HG03457 (cell line): ENCODE data around the gene FANCI.
"Not testable (repeated sequence)": the region's sequence is repeated elsewhere in the genome, so short reads cannot be mapped to it uniquely, and the experiment has no call there.

Experiments used
- ATAC-seq: cut with Tn5 transposase; IDR thresholded peaks from one replicate; pipeline ENCODE4 v1.9.1; 2021; ENCODE audit warnings: moderate number of reproducible peaks; ENCODE audit not compliant: unreplicated experiment

FANCI gene

DNA sequence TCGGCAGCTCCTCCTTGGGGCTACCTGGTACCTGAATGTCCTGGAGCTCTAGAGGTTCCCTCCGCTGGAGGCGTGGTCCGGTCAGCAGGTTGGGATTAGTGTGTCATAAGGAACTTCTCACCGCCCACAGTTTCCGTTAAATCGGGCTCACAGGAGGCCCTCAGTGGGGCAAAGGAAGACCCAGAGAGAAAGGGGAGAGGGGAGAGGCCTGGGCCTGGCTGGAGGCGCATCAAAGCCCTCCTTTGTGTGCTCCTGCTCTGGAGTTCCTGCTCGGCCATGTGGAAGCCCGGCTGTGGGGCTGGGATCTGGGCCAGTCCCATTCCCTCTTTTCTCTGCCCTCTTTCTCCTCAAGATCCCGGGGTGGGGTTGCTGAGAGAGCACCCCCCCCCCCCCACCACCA is 22.2 kb upstream of the FANCI start, which contains the start of gene RLBP1:
RLBP1 (minus strand) TSS at position 37 of the 400 bp plus-strand sequence. CDS start 2,604 bp downstream, outside the sequence.
- no peak for ATAC-seq

DNA sequence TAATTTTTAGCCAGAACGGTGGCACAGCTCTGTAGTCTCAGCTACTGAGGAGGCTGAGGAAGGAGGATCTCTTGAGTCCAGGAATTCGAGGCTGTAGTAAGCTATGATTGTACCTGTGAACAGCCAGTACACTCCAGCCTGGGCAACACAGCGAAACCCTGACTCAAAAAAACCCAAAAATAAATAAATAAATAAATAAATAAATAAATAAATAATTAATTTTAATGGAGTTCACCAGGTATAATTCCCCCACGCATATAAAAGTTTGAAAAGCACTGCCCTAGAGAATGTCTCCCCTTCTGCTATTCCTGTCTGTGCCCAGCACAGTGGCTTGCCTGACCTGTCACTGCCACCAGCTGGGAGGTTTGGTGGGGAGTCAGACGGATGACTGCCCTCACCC is 18.2 kb upstream of the FANCI start:
- ATAC-seq, result no peak

DNA sequence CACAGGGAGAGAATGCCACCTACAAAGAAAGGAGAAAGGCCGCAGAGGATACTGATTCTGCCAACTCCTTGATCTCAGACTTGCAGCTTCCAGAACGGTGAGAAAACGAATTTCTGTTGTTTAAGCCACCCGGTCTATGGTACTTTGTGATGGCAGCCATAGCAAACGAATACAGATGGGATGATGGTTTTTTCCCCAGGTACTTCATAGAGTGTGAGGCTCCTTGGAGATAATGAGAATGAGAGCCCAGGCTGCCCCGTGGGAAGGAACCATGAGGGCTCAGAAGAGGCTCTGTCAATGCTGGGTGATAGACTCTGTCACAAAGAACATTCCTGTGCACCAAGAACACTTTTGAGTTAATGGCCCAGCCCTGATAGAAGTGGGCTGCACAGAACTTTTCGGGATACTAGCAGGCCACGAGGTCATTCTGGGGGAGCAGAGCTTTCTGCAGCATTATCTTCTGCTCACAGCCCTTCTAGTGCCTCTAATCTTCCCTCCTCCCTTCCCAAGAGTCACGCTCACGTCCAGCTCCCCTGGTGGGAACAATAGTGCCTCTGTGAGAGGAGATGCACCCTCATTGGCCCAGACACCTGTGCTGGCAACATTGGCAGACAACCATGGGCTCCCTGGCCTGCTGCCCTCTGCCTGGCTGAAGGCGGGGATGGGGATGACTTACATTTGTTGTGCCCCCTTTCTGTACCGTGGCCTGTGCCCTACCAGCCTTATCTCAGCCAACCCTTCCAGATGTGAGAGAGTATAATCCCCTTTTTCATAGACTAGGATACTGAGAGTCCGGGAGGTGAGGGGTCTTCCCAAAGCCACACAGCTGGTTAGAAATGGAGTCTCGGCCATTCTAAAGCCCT is 17.2 kb upstream of the FANCI start:
- no peak for ATAC-seq

DNA sequence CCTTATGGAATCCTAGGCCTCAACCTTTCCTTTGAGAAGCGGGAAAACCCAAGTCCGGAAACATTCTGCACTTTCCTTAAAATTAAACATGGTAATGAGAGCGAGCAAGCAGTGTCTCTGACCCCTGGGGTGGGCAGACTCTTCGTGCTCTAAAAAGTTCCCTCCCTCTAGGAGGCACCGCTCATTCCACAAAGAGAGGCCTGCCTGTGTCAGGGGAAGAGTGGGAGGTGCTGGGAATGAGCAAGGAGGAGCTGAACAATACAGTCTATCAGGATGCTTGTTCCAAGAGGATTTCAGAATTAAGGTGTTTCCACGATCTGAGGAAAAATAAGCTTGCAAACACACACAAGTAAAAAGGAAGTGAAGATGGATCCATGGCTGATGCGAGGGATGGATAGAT is 16.4 kb upstream of the FANCI start:
- ATAC-seq, result no peak

- no peak for ATAC-seq
Measured at GRCh38 chr15:89230277-89230676, 13.5 kb upstream of the FANCI start.

DNA sequence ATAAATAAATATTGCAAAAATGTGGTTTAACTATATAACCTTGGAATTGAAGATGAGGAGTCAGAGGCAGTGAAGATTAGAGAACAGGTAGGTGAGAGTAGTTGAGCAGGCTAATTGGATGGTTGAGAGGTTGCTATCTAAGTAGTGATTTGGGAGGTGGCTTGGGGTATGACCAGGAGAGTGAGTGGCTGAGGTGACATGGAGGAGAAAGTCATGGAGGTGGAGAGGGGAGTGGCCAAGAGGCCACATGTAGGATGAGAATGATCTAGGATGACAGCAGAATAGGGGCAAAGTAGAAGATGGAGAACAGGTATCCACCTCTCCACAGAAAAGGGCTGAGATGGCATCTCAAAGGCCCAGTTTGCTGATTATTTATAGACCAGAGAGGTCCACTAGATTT is 11.9 kb upstream of the FANCI start:
- no peak for ATAC-seq

- ATAC-seq, result not testable (repeated sequence)
Measured at GRCh38 chr15:89239883-89240810, 3.6 kb upstream of the FANCI start.

GRCh38 chr15:89243046-89243690 is 611 bp upstream of the FANCI start:
- no peak for ATAC-seq

DNA sequence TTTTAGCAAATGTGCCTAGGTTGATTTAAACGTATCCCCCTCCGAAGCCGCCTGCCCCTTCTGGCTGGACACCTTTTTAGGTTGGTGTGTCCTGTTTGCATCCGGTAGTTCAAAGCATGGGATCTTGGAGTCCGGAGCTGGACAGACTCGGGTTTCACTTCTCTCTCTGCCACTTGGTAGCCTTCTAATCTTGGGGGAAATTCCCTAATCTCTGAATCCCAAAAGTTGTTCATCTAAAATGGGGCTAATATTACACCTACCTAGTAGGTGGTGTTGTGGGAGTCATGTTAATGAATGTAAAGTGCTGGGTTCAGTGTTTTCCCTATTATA is 760 bp downstream of the FANCI start:
- no peak for ATAC-seq

DNA sequence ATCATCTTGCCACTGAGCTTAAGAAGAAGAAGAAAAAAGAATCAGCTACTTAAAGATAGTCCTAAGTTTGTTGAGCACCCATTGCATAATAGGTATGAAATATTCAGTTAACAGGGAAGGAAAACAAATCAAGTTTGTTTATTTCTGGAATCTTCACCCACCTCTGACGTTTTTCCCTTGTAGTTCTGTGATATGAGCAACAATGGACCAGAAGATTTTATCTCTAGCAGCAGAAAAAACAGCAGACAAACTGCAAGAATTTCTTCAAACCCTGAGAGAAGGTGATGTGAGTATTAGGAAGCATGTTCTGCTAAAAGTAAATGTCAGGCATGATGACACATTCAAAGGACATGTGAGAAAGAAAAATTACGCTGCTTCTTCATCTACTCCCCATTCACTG is 3.7 kb downstream of the FANCI start:
- no peak for ATAC-seq

DNA sequence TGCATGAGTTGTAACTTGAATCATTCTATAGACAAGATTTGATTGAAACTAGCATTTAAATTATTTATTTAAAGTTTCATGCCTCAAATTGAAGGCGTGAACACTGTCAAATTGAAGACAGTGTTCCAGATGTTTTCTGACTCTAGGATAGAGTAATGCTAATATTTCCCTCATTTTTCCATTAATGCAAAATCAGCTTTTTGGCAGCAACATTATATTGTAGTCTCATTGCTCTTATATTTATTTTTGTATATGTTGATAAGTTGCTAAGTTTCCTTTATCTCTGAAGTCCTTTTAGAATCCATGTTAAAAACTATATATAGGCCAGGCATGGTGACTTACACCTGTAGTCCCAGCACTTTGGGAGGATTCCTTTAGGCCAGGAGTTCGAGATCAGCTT is 4.8 kb downstream of the FANCI start:
- no peak for ATAC-seq

DNA sequence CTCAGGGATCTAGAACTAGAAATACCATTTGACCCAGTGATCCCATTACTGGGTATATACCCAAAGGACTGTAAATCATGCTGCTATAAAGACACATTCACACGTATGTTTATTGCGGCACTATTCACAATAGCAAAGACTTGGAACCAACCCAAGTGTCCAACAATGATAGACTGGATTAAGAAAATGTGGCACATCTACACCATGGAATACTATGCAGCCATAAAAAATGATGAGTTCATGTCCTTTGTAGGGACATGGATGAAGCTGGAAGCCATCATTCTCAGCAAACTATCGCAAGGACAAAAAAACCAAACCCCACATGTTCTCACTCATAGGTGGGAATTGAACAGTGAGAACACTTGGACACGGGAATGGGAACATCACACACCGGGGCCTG is 6.4 kb downstream of the FANCI start:
- not testable (repeated sequence) for ATAC-seq

GRCh38 chr15:89277281-89277680 is 33.5 kb downstream of the FANCI start:
- not testable (repeated sequence) for ATAC-seq

- no peak for ATAC-seq
Measured at GRCh38 chr15:89278307-89278706, 34.5 kb downstream of the FANCI start.

GRCh38 chr15:89282631-89283030 is 38.9 kb downstream of the FANCI start:
- no peak for ATAC-seq

DNA sequence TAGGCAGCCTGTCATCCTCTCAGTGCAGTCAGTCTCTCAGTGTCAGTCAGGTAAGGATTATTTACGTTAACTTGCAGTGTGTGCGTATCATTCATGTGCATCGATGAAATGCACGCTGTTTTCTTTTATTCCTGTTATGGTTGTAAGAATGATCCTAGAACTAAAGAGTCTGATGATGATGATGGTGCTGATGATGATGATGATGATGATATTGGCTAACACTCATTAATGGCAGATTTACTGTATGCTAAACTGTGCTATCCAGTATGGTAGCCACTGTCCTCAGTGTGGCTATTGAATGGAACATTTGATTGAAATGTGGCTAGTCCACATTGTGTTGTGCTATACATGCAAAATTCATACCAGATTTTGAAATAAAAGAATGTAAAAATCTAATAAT is 39.4 kb downstream of the FANCI start:
- no peak for ATAC-seq

DNA sequence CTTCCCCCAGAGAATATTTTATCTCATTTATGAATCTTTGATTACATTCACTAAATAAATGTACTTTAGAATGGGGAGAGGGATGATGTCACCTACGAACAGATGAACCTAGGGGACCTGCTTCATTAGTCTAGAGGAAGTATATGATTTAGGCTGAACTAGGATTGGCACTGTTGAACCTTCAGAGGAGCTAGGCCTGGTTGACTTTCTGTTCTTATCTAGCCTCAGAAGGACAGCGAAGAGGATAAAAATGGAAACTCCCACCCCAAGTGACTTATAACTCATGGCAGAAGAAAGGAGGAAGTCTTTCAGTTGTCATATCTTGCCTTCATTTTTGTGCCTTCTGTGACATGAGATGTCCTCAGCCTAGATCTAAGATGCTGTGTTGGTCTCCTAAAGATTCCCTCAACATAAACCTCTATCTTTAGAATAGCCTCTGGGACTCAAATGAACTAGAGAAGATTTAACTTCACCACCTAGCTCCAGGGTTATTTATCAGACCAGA is 48.2 kb downstream of the FANCI start:
- ATAC-seq, result no peak

DNA sequence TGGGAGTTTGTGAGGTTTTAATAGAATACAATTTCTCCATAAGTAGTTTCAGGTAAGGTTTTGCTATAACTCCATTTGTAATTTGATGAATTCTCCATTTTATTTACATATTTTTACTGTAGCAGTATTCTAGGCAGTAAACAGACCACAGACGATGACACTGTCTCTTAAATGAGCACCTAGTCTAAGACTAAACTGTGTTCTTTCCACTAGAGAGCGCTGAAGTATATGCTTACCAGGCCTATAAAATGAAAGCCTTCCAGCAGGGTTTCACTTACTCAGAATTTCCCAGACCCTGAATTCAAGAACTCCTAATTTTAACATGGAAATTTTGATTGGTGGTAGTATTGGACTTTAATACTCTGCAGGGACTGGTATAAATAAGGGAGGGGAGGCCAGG is 49.2 kb downstream of the FANCI start:
- ATAC-seq, result no peak

DNA sequence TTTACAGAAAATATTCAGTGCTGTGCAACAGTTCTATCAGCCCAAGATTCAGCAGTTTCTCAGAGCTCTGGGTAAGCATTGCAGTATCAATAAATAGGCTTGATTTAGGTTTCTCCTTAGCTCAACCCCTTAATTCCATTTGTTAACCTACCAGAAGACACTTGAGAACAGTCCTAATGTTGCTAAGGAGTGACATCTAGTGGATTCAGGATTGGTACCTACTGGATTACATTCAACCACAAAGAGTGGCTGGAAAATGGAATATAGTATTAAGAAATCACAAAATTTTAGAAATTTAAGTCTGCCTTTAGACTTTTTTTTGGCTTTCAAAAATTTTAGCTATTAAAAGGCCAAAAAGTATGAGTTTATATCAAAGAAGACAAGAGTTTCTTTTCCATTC is 56.1 kb downstream of the FANCI start:
- no peak for ATAC-seq

GRCh38 chr15:89301304-89302089 is 57.7 kb downstream of the FANCI start:
- ATAC-seq, result no peak
